H9 (cell line): ENCODE results near the gene CADPS2. TPM values are rescaled to one million over a fixed set of nuclear protein-coding genes. Genes with fewer than 3 reads are reported as not detected.
A peak's percentile ranks its signal among the peaks of the same experiment; 100 is the strongest.

Experiments
- DNase-seq: peaks from one replicate; pipeline ENCODE4 v3.0.0-alpha.2; 2017
- H2AFZ ChIP-seq: one replicate; pipeline ENCODE4 v1.6.1; 2013; ENCODE audit warnings: mild to moderate bottlenecking, low read length, control low read depth, moderate library complexity
- H2AK5ac ChIP-seq: 2 replicates; pipeline ENCODE4 v1.6.1; 2013; ENCODE audit warnings: low read length, control low read depth, mixed read lengths; ENCODE audit not compliant: insufficient read length
- H2BK120ac ChIP-seq: one replicate; pipeline ENCODE4 v1.6.1; 2013; ENCODE audit warnings: low read depth, mild to moderate bottlenecking, low read length, control low read depth, inconsistent platforms; ENCODE audit not compliant: poor library complexity, severe bottlenecking
- H2BK12ac ChIP-seq: 2 replicates; pipeline ENCODE4 v1.6.1; 2013; ENCODE audit warnings: low read length, control low read depth, mixed read lengths, low read depth; ENCODE audit not compliant: insufficient read length
- H2BK15ac ChIP-seq: 2 replicates; pipeline ENCODE4 v1.6.1; 2013; ENCODE audit warnings: low read depth, low read length, control low read depth
- H2BK20ac ChIP-seq: one replicate; pipeline ENCODE4 v1.6.1; 2013; ENCODE audit warnings: low read depth, mild to moderate bottlenecking, low read length, control low read depth, inconsistent platforms; ENCODE audit not compliant: poor library complexity, severe bottlenecking
- H2BK5ac ChIP-seq: 2 replicates; pipeline ENCODE4 v1.6.1; 2013; ENCODE audit warnings: low read length, control low read depth, mixed read lengths; ENCODE audit not compliant: insufficient read length
- H3K14ac ChIP-seq: 2 replicates; pipeline ENCODE4 v1.6.1; 2013; ENCODE audit warnings: low read length, control low read depth; ENCODE audit not compliant: insufficient read depth
- H3K18ac ChIP-seq: 2 replicates; pipeline ENCODE4 v1.6.1; 2013; ENCODE audit warnings: low read depth, mild to moderate bottlenecking, mixed read lengths, low read length, control low read depth; ENCODE audit not compliant: insufficient read length
- H3K23ac ChIP-seq: 2 replicates; pipeline ENCODE4 v1.6.1; 2013; ENCODE audit warnings: low read length, control low read depth, mixed read lengths, low read depth; ENCODE audit not compliant: insufficient read length
- H3K23me2 ChIP-seq: 2 replicates; pipeline ENCODE4 v1.6.1; 2013; ENCODE audit warnings: low read depth, mild to moderate bottlenecking, mixed read lengths, low read length, control low read depth; ENCODE audit not compliant: insufficient read length, poor library complexity, severe bottlenecking
- H3K27ac ChIP-seq: 2 replicates; pipeline ENCODE4 v1.5.1; 2013; ENCODE audit warnings: low read length, control low read depth, mixed read lengths, low read depth; ENCODE audit not compliant: insufficient read length
- H3K27me3 ChIP-seq: 2 replicates; pipeline ENCODE4 v1.6.1; 2013; ENCODE audit warnings: low read length, control low read depth, inconsistent platforms; ENCODE audit not compliant: insufficient read depth
- H3K4ac ChIP-seq: 2 replicates; pipeline ENCODE4 v1.6.1; 2013; ENCODE audit warnings: low read depth, mild to moderate bottlenecking, control low read depth, inconsistent platforms, low read length, moderate library complexity
- H3K4me1 ChIP-seq: 2 replicates; pipeline ENCODE4 v1.6.1; 2013; ENCODE audit warnings: low read length, control low read depth, inconsistent platforms; ENCODE audit not compliant: insufficient read depth
- H3K4me2 ChIP-seq: 2 replicates; pipeline ENCODE4 v1.6.1; 2013; ENCODE audit warnings: low read length, control low read depth, mixed read lengths; ENCODE audit not compliant: insufficient read length, insufficient read depth
- H3K56ac ChIP-seq: 2 replicates; pipeline ENCODE4 v1.6.1; 2013; ENCODE audit warnings: low read depth, mild to moderate bottlenecking, mixed read lengths, low read length, control low read depth; ENCODE audit not compliant: insufficient read length
- H3K79me1 ChIP-seq: 2 replicates; pipeline ENCODE4 v1.6.1; 2013; ENCODE audit warnings: low read depth, mild to moderate bottlenecking, moderate library complexity, low read length, control low read depth, inconsistent platforms; ENCODE audit not compliant: insufficient read depth, poor library complexity, severe bottlenecking
- H3K79me2 ChIP-seq: 2 replicates; pipeline ENCODE4 v1.6.1; 2013; ENCODE audit warnings: low read length, control low read depth, inconsistent platforms; ENCODE audit not compliant: insufficient read depth
- H3K9ac ChIP-seq: 2 replicates; pipeline ENCODE4 v1.6.1; 2013; ENCODE audit warnings: low read length, control low read depth, mixed read lengths; ENCODE audit not compliant: insufficient read length; ENCODE audit errors: extremely low read depth
- H3K9me3 ChIP-seq: one replicate; pipeline ENCODE4 v1.6.1; 2013; ENCODE audit warnings: low read depth, low read length, inconsistent platforms; ENCODE audit not compliant: control insufficient read depth
- H3T11ph ChIP-seq: one replicate; pipeline ENCODE4 v1.6.1; 2013; ENCODE audit warnings: mild to moderate bottlenecking, low read length, control low read depth, inconsistent platforms
- H4K20me1 ChIP-seq: one replicate; pipeline ENCODE4 v1.6.1; 2013; ENCODE audit not compliant: control insufficient read depth, insufficient read length, insufficient read depth
- H4K5ac ChIP-seq: 2 replicates; pipeline ENCODE4 v1.6.1; 2013; ENCODE audit warnings: low read depth, mild to moderate bottlenecking, mixed read lengths, low read length, control low read depth; ENCODE audit not compliant: insufficient read length
- H4K8ac ChIP-seq: replicated peaks from 2 replicates; pipeline ENCODE4 v1.6.1; 2013; ENCODE audit warnings: low read length, control low read depth, mixed read lengths, low read depth; ENCODE audit not compliant: insufficient read length
- H4K91ac ChIP-seq: 2 replicates; pipeline ENCODE4 v1.6.1; 2013; ENCODE audit warnings: low read depth, mild to moderate bottlenecking, moderate library complexity, mixed read lengths, low read length, control low read depth; ENCODE audit not compliant: insufficient read length
- H3K27ac Mint-ChIP-seq, 3 experiments: 2 replicates in 2 of 3; 3 replicates in 1 of 3; pipeline ENCODE4 v1.8.0; 2020 to 2021; ENCODE audit warnings: mixed read lengths in 3 of 3, mild to moderate bottlenecking in 1 of 3, moderate library complexity in 1 of 3
- H3K27me3 Mint-ChIP-seq: 2 replicates; pipeline ENCODE4 v1.8.0; 2021; ENCODE audit warnings: low read depth, mild to moderate bottlenecking, moderate library complexity, mixed read lengths
- H3K36me3 Mint-ChIP-seq, 3 experiments: 2 replicates in 2 of 3; 3 replicates in 1 of 3; pipeline ENCODE4 v1.8.0; 2020 to 2021; ENCODE audit warnings: low read depth in 3 of 3, mixed read lengths in 3 of 3; ENCODE audit not compliant: insufficient read depth in 1 of 3
- H3K4me1 Mint-ChIP-seq, 2 experiments: 2 replicates each; pipeline ENCODE4 v1.8.0; 2020; ENCODE audit warnings: mixed read lengths in 2 of 2
- H3K4me3 Mint-ChIP-seq, 2 experiments: 2 replicates in 1 of 2; 3 replicates in 1 of 2; pipeline ENCODE4 v1.8.0; 2020 to 2021; ENCODE audit warnings: mild to moderate bottlenecking in 2 of 2, mixed read lengths in 2 of 2, moderate library complexity in 1 of 2
- H3K9me3 Mint-ChIP-seq, 2 experiments: 2 replicates in 1 of 2; 3 replicates in 1 of 2; pipeline ENCODE4 v1.8.0; 2020; ENCODE audit warnings: mild to moderate bottlenecking in 2 of 2, mixed read lengths in 2 of 2, moderate library complexity in 1 of 2
- CTCF ChIP-seq: fragments of 200-600 bp; sonication (generic); conservative IDR thresholded peaks from 3 replicates; pipeline ENCODE4 v1.8.0; 2021; ENCODE audit warnings: antibody characterized with exemption, mild to moderate bottlenecking
- WGBS: extraction: QIAGEN DNeasy Blood & Tissue Kit; methylation state at CpG from one replicate; pipeline ENCODE4 v1.1.7; 2013; ENCODE audit warnings: missing lambda C conversion rate, low lambda C conversion rate, mixed read lengths; ENCODE audit not compliant: insufficient read length; ENCODE audit errors: extremely low coverage; 5-methylcytosine and 5-hydroxymethylcytosine counted together
- total RNA-seq: library from RNA; stranded (reverse); gene quantifications from 2 replicates; pipeline ENCODE4 v1.2.1, GENCODE V29; 2021

Gene CADPS2
- total RNA-seq, 1 experiment from 2014 or later = 7.1 TPM

- Histone ChIP-seq H3K18ac (no peak overlapping the region), H2BK12ac (no peak overlapping the region), H4K5ac (no peak overlapping the region), H3K4me2 (no peak overlapping the region), H3K27ac (peak overlapping the region; percentile 24), H2AK5ac (no peak overlapping the region), H4K20me1 (no peaks in the 10 kb centered on the region), H3K23me2 (no peaks in the 10 kb centered on the region), H2BK5ac (no peak overlapping the region), H4K8ac (no peak overlapping the region), H3K9ac (no peak overlapping the region), H3K79me2 (no peaks in the 10 kb centered on the region), H3K4me1 (peaks cover 9% of the 10 kb centered on the region; the same call in 1 of the 2 replicates), H4K91ac (no peak overlapping the region), H3K56ac (no peak overlapping the region), H2BK120ac (no peak overlapping the region), H3K14ac (no peak overlapping the region), H3K23ac (no peak overlapping the region), H3K27me3 (no peaks in the 10 kb centered on the region), H2BK15ac (no peak overlapping the region), H3T11ph (no peak overlapping the region), H2BK20ac (no peak overlapping the region), H2AFZ (no peak overlapping the region), H3K79me1 (no peaks in the 10 kb centered on the region), H3K4ac (no peak overlapping the region), H3K9me3 (no peaks in the 10 kb centered on the region)
- Mint-ChIP-seq H3K9me3 (no peaks in the 10 kb centered on the region), H3K4me3 (no peak overlapping the region), H3K36me3 (peaks cover 0 to 1% (median 0%) of the 10 kb centered on the region in 3 experiments; a peak in 2 of 7 replicates), H3K27ac (peak overlapping the region in 2 of 3 experiments; percentile 11 to 16; a peak in 5 of 7 replicates), H3K27me3 (no peaks in the 10 kb centered on the region), H3K4me1 (peaks cover 68 to 72% of the 10 kb centered on the region in 2 experiments)
- no peak for TF ChIP-seq CTCF
- WGBS = no CpG with 5 or more reads among the region's 2 CpGs
- no peak for DNase-seq
These were observed 147.3 kb downstream of the CADPS2 start for GRCh38 chr7:122738947-122739346.
